Measurements from ENCODE around the gene CEPT1. TPM values are rescaled to one million over a fixed set of nuclear protein-coding genes. Genes with fewer than 3 reads are reported as not detected.

Gene CEPT1
- total and polyA plus RNA-seq, 2 of the 13 experiments (the other 11 are each of a cell fraction or from before 2014, with no cell fraction given) = 35.7 to 48.2 TPM

DNA sequence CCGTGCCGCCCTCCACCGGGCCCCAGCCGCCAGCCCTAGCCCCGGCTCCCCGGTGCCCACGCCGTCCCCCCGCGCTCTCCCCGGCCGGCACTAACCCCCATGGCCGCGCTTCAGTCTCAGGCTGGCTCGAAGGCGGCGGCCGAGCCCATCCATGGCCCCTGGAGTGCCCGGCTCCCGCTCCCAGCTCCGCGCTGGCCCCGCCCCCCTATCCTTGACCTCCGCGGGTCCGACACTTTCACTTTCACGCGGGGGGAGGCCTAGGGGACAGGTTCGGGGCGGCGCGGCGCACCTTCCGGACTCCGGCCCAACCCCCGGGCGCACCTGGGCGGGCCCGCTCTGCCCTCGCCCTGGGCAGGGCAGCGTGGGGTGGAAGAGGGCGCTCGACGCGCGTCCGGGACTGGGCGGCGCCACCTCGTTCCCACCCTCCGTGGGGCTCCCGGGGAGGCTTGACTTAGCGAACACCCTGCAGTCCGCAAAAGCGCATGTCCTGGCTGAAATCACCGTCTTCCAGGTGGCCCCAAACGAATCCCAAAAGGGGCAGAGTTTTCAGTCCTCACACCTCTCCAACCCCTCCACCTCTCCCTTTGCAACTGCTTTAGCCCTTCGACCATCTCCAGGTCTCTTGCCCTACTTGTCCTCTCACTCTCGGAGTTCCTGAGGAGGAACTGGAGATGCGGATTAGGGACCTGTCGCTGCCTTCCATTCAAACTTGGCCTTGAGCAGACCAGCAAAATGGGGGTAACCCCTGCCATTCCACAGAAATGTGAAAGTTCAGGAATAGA, 64.4 kb downstream of the CEPT1 start:
- Histone ChIP-seq H4K20me1 (ENCODE audit: insufficient read depth, low read length) (no peaks in the 10 kb centered on the region), H3K9ac (ENCODE audit: insufficient read depth, low read depth, low read length) (no peak overlapping the region), H2AFZ (ENCODE audit: low read length) (no peak overlapping the region), H3K4me3 (replicated peaks in 1 of 3; ENCODE audit: insufficient read depth in 1 of 3, low read depth in 2 of 3, low read length in 3 of 3) (no peak overlapping the region), H3K9me3 (ENCODE audit: low read length) (no peaks in the 10 kb centered on the region), H3K36me3 (replicated peaks in 1 of 2; ENCODE audit: control insufficient read depth in 1 of 2, insufficient read depth in 2 of 2, low read length in 2 of 2) (no peaks in the 10 kb centered on the region), H3K27me3 (ENCODE audit: control insufficient read depth in 1 of 2, insufficient read depth in 2 of 2, low read length in 2 of 2) (no peaks in the 10 kb centered on the region), H3K27ac (ENCODE audit: extremely low read length, insufficient read depth, low read length) (no peak overlapping the region), H3K79me2 (ENCODE audit: insufficient read depth, low read length) (no peaks in the 10 kb centered on the region), H3K4me2 (ENCODE audit: low read depth, low read length) (no peak overlapping the region), H3K4me1 (ENCODE audit: insufficient read depth, low read length) (peaks cover 57% of the 10 kb centered on the region)
- 91% methylated on average over 51 of the region's 61 CpGs for WGBS (ENCODE audit: low lambda C conversion rate)
- TF ChIP-seq ZNF775 (CRISPR knock-in tag; IDR thresholded peaks at IDR 0.05; ENCODE audit: borderline replicate concordance) (no peak), ZNF484 (CRISPR knock-in tag; IDR thresholded peaks at IDR 0.05; ENCODE audit: borderline replicate concordance, low read depth) (no peak), SOX13 (IDR thresholded peaks at IDR 0.05) (no peak), SOX13 (CRISPR knock-in tag; conservative IDR thresholded peaks at IDR 0.05 in 1 of 2, IDR thresholded peaks at IDR 0.05 in 1 of 2) (no peak), CREM (IDR thresholded peaks at IDR 0.05) (no peak), CREM (CRISPR knock-in tag; IDR thresholded peaks at IDR 0.05) (no peak)
- ChIA-PET POLR2A (no interaction called here), CTCF (ENCODE audit: low intra/inter-chr PET ratio, low total read pairs) (no interaction called here)
- FAIRE-seq = no peak
- no TSS peak for BruUV-seq (replicated peaks)
- no peak for ATAC-seq
- no peak for DNase-seq (ENCODE audit: low spot score)
- intact Hi-C loops (cut with micrococcal nuclease; ENCODE audit: unreplicated experiment) = no loop called here
- in situ Hi-C loops (cut with HindIII; ENCODE audit: extremely low pct_ligation_motif_present, low pct_unique_long_range_greater_than_20kb) = no loop called here

DNA sequence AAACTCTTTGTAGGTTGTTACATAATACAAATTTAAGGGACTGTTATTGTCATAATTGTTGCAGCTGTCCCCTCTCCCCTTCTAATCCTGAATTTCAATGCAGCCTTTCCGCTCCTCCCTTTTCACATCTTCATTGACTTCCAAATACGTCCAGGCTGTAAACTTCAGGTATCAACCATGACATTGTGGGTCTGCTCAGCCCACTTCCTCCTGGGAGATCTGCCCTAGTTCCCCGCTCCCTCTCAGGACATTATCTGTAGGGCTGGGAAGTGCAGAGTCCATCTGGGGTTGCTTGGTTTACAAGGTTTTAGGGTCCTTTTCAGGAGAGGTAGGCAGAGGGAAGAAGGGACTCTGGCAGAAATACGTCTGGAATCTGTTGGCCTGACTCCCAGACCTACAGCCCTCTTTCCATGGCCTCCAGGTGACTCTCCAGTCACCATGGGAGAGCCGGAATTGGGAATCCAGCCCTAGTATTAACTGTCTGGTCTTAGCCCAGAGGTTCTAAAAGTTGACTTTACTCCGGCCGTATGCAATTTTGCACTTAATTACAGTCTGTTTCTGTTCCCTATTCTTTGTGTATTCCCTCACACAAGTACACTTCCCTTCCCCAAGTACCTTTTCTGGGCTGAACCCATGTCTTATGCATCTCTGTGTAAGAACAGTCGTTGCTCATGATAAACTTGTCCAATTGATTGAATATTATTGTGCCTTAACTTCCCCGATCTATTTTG, 65.1 kb downstream of the CEPT1 start:
- no peaks in the 10 kb centered on the region for H3K9me3 ChIP-seq (ENCODE audit: low read length)
- H4K20me1 ChIP-seq (ENCODE audit: insufficient read depth, low read length) = no peaks in the 10 kb centered on the region
- H3K4me1 ChIP-seq (ENCODE audit: insufficient read depth, low read length) = peaks cover 49% of the 10 kb centered on the region
- H3K79me2 ChIP-seq (ENCODE audit: insufficient read depth, low read length) = no peaks in the 10 kb centered on the region
- POLR2A ChIA-PET = no interaction called here
- H2AFZ ChIP-seq (ENCODE audit: low read length) = no peak overlapping the region
- H3K4me3 ChIP-seq (replicated peaks in 1 of 3; ENCODE audit: insufficient read depth in 1 of 3, low read depth in 2 of 3, low read length in 3 of 3) = no peak overlapping the region
- H3K4me2 ChIP-seq (ENCODE audit: low read depth, low read length) = no peak overlapping the region
- ATAC-seq = no peak
- WGBS (ENCODE audit: low lambda C conversion rate) = 45% methylated on average over 9 of the region's 9 CpGs
- no peak overlapping the region for H3K27ac ChIP-seq (ENCODE audit: extremely low read length, insufficient read depth, low read length)
- H3K27me3 ChIP-seq (ENCODE audit: control insufficient read depth in 1 of 2, insufficient read depth in 2 of 2, low read length in 2 of 2) = no peaks in the 10 kb centered on the region
- FAIRE-seq = no peak
- CTCF ChIA-PET (ENCODE audit: low intra/inter-chr PET ratio, low total read pairs) = no interaction called here
- no peak overlapping the region for H3K9ac ChIP-seq (ENCODE audit: insufficient read depth, low read depth, low read length)
- BruUV-seq (replicated peaks) = no TSS peak
- intact Hi-C loops (cut with micrococcal nuclease; ENCODE audit: unreplicated experiment) = no loop called here
- in situ Hi-C loops (cut with HindIII; ENCODE audit: extremely low pct_ligation_motif_present, low pct_unique_long_range_greater_than_20kb) = no loop called here
- no peak for DNase-seq (ENCODE audit: low spot score)
- no peaks in the 10 kb centered on the region for H3K36me3 ChIP-seq (replicated peaks in 1 of 2; ENCODE audit: control insufficient read depth in 1 of 2, insufficient read depth in 2 of 2, low read length in 2 of 2)
- TF ChIP-seq ZNF775 (CRISPR knock-in tag; IDR thresholded peaks at IDR 0.05; ENCODE audit: borderline replicate concordance) (no peak), CAMTA2 (CRISPR knock-in tag; IDR thresholded peaks at IDR 0.05; ENCODE audit: borderline replicate concordance) (no peak), GFI1 (CRISPR knock-in tag; IDR thresholded peaks at IDR 0.05; ENCODE audit: borderline replicate concordance) (no peak), ZNF432 (CRISPR knock-in tag; IDR thresholded peaks at IDR 0.05; ENCODE audit: borderline replicate concordance) (no peak)
- TF ChIP-seq, protein P1, sequence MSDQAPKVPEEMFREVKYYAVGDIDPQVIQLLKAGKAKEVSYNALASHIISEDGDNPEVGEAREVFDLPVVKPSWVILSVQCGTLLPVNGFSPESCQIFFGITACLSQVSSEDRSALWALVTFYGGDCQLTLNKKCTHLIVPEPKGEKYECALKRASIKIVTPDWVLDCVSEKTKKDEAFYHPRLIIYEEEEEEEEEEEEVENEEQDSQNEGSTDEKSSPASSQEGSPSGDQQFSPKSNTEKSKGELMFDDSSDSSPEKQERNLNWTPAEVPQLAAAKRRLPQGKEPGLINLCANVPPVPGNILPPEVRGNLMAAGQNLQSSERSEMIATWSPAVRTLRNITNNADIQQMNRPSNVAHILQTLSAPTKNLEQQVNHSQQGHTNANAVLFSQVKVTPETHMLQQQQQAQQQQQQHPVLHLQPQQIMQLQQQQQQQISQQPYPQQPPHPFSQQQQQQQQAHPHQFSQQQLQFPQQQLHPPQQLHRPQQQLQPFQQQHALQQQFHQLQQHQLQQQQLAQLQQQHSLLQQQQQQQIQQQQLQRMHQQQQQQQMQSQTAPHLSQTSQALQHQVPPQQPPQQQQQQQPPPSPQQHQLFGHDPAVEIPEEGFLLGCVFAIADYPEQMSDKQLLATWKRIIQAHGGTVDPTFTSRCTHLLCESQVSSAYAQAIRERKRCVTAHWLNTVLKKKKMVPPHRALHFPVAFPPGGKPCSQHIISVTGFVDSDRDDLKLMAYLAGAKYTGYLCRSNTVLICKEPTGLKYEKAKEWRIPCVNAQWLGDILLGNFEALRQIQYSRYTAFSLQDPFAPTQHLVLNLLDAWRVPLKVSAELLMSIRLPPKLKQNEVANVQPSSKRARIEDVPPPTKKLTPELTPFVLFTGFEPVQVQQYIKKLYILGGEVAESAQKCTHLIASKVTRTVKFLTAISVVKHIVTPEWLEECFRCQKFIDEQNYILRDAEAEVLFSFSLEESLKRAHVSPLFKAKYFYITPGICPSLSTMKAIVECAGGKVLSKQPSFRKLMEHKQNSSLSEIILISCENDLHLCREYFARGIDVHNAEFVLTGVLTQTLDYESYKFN (CRISPR knock-in tag; conservative IDR thresholded peaks at IDR 0.05) = no peak
- TF ChIP-seq, protein P2, sequence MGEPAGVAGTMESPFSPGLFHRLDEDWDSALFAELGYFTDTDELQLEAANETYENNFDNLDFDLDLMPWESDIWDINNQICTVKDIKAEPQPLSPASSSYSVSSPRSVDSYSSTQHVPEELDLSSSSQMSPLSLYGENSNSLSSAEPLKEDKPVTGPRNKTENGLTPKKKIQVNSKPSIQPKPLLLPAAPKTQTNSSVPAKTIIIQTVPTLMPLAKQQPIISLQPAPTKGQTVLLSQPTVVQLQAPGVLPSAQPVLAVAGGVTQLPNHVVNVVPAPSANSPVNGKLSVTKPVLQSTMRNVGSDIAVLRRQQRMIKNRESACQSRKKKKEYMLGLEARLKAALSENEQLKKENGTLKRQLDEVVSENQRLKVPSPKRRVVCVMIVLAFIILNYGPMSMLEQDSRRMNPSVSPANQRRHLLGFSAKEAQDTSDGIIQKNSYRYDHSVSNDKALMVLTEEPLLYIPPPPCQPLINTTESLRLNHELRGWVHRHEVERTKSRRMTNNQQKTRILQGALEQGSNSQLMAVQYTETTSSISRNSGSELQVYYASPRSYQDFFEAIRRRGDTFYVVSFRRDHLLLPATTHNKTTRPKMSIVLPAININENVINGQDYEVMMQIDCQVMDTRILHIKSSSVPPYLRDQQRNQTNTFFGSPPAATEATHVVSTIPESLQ (CRISPR knock-in tag; conservative IDR thresholded peaks at IDR 0.05) = no peak

All from HepG2 (cell line).